K562 (cell line): ENCODE measurements around the gene SMIM35. TPM values are rescaled to one million over a fixed set of nuclear protein-coding genes. Genes with fewer than 3 reads are reported as not detected.

Experiments used
- ASH1L ChIP-seq: fragments of 450-650 bp; IDR thresholded peaks from 2 replicates; pipeline ENCODE4 v1.6.1; 2018; ENCODE audit warnings: borderline replicate concordance, mild to moderate bottlenecking, low read depth; ENCODE audit not compliant: partially characterized antibody
- BCL6 ChIP-seq: fragments of 250-450 bp; sonication (Bioruptor Pico); IDR thresholded peaks from 2 replicates; pipeline ENCODE4 v1.4.0; 2020
- KLF10 ChIP-seq: fragments of 250-450 bp; sonication (Bioruptor Pico); IDR thresholded peaks from 2 replicates; pipeline ENCODE4 v1.6.1; 2021; ENCODE audit warnings: matching md5 sums
- NR2F6 ChIP-seq: fragments of 450-650 bp; formaldehyde crosslinking; IDR thresholded peaks from 2 replicates; pipeline ENCODE4 v1.4.0; 2020; ENCODE audit warnings: mild to moderate bottlenecking
- POLR2G ChIP-seq: fragments of 200-400 bp; formaldehyde crosslinking; IDR thresholded peaks from 2 replicates; pipeline ENCODE4 v1.6.1; 2017; ENCODE audit warnings: low read depth, mild to moderate bottlenecking, antibody characterized with exemption, low read length, moderate library complexity
- SP2 ChIP-seq: IDR thresholded peaks from 2 replicates; pipeline ENCODE4 v1.6.1; 2011; ENCODE audit warnings: mild to moderate bottlenecking, low read depth, low read length, moderate library complexity; ENCODE audit not compliant: poor library complexity, severe bottlenecking; ENCODE audit errors: extremely low read depth
- SPI1 ChIP-seq: IDR thresholded peaks from 2 replicates; pipeline ENCODE4 v1.6.1; 2011; ENCODE audit warnings: low read depth, low read length, control low read depth, borderline replicate concordance
- TEAD4 ChIP-seq, 2 experiments: sonication (generic) in 1 of 2; formaldehyde crosslinking in 1 of 2; IDR thresholded peaks; 2 replicates each; pipeline versions ENCODE4 v1.6.1 to v1.8.0; 2012 to 2022; ENCODE audit warnings: borderline replicate concordance in 1 of 2, inconsistent platforms in 1 of 2, low read length in 1 of 2, mild to moderate bottlenecking in 1 of 2, missing genetic modification reagents in 1 of 2
- TRIM24 ChIP-seq, 2 experiments: fragments of 450-650 bp; IDR thresholded peaks; 2 replicates each; pipeline ENCODE4 v1.6.1; 2016
- XRCC4 ChIP-seq: IDR thresholded peaks from one replicate; pipeline ENCODE4 v1.6.1; 2011; ENCODE audit not compliant: insufficient read depth, insufficient read length; ENCODE audit errors: extremely low read depth
- ZNF408 ChIP-seq: fragments of 250-450 bp; sonication (Bioruptor Pico); IDR thresholded peaks from 2 replicates; pipeline ENCODE4 v1.4.0; 2020; ENCODE audit warnings: low read depth, mild to moderate bottlenecking, moderate library complexity
- ZSCAN32 ChIP-seq: fragments of 450-650 bp; formaldehyde crosslinking; IDR thresholded peaks from 2 replicates; pipeline ENCODE4 v1.4.0; 2020; ENCODE audit warnings: mild to moderate bottlenecking, moderate library complexity
- ZZZ3 ChIP-seq: fragments of 450-650 bp; IDR thresholded peaks from 2 replicates; pipeline ENCODE4 v1.6.1; 2016; ENCODE audit warnings: antibody characterized with exemption, mild to moderate bottlenecking, moderate library complexity
- polyA plus RNA-seq, 8 experiments: library from polyadenylated mRNA; depleted of rRNA in 4 of 8; stranded (reverse) in 5 of 8; unstranded in 3 of 8; fragments of >200 nt; fragmentation: Nextera tagmentation in 2 of 8; fragmentation: Illumina TruSeq in 1 of 8; extraction: Ambion mirVana in 2 of 8; extraction: Trizol in 1 of 8; gene quantifications; 2 replicates each; pipeline versions ENCODE4 v1.2.1 to v1.2.3, GENCODE V29; 2011 to 2014; ENCODE audit warnings: inconsistent platforms in 1 of 8, missing spikeins in 1 of 8
- total RNA-seq, 7 experiments: library from RNA; depleted of rRNA in 6 of 7; stranded (reverse); fragments of >200 nt in 6 of 7; fragmentation: Illumina TruSeq in 2 of 7; extraction: Trizol in 2 of 7; gene quantifications; 2 replicates each; pipeline versions ENCODE4 v1.2.1 to v1.2.3, GENCODE V29; 2011 to 2021; ENCODE audit warnings: low replicate concordance in 1 of 7
- TF ChIP-seq, protein P1 (sequence below): fragments of 450-650 bp; IDR thresholded peaks from 2 replicates; pipeline ENCODE4 v1.6.1; 2016; ENCODE audit warnings: mild to moderate bottlenecking, moderate library complexity
- TF ChIP-seq, protein P2 (sequence below): sonication (generic); formaldehyde crosslinking; IDR thresholded peaks from 2 replicates; pipeline ENCODE4 v1.8.0; 2022; ENCODE audit warnings: missing genetic modification reagents, mild to moderate bottlenecking, borderline replicate concordance

SMIM35 gene
- total and polyA plus RNA-seq, 9 of the 15 experiments (the other 6 are each of a cell fraction or from before 2014, with no cell fraction given), result 0.03 TPM; not detected in 7

DNA sequence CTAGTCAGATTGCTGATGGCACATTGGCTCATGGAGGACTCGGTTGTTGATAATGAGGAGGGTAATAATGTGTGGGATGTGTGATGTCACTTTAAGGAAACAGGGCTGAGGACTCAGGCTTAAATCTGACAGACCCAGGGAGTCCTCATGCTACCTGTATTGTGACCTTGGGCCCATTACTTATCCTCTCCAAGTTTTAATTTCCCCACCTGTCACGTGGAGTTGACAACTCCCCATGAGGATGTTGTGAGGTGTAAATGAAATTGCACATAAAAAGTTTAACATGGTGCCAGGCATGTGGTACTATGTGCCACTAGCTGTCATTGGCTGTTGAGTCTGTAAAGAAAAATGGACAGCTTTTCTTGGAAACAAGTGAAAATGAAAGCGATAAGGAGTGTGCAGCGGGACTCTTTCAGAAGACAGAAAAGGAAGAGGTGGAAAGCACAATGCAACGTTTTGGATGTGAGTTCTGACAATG, 85.2 kb downstream of the SMIM35 start (continued):
- TF ChIP-seq, protein P1, sequence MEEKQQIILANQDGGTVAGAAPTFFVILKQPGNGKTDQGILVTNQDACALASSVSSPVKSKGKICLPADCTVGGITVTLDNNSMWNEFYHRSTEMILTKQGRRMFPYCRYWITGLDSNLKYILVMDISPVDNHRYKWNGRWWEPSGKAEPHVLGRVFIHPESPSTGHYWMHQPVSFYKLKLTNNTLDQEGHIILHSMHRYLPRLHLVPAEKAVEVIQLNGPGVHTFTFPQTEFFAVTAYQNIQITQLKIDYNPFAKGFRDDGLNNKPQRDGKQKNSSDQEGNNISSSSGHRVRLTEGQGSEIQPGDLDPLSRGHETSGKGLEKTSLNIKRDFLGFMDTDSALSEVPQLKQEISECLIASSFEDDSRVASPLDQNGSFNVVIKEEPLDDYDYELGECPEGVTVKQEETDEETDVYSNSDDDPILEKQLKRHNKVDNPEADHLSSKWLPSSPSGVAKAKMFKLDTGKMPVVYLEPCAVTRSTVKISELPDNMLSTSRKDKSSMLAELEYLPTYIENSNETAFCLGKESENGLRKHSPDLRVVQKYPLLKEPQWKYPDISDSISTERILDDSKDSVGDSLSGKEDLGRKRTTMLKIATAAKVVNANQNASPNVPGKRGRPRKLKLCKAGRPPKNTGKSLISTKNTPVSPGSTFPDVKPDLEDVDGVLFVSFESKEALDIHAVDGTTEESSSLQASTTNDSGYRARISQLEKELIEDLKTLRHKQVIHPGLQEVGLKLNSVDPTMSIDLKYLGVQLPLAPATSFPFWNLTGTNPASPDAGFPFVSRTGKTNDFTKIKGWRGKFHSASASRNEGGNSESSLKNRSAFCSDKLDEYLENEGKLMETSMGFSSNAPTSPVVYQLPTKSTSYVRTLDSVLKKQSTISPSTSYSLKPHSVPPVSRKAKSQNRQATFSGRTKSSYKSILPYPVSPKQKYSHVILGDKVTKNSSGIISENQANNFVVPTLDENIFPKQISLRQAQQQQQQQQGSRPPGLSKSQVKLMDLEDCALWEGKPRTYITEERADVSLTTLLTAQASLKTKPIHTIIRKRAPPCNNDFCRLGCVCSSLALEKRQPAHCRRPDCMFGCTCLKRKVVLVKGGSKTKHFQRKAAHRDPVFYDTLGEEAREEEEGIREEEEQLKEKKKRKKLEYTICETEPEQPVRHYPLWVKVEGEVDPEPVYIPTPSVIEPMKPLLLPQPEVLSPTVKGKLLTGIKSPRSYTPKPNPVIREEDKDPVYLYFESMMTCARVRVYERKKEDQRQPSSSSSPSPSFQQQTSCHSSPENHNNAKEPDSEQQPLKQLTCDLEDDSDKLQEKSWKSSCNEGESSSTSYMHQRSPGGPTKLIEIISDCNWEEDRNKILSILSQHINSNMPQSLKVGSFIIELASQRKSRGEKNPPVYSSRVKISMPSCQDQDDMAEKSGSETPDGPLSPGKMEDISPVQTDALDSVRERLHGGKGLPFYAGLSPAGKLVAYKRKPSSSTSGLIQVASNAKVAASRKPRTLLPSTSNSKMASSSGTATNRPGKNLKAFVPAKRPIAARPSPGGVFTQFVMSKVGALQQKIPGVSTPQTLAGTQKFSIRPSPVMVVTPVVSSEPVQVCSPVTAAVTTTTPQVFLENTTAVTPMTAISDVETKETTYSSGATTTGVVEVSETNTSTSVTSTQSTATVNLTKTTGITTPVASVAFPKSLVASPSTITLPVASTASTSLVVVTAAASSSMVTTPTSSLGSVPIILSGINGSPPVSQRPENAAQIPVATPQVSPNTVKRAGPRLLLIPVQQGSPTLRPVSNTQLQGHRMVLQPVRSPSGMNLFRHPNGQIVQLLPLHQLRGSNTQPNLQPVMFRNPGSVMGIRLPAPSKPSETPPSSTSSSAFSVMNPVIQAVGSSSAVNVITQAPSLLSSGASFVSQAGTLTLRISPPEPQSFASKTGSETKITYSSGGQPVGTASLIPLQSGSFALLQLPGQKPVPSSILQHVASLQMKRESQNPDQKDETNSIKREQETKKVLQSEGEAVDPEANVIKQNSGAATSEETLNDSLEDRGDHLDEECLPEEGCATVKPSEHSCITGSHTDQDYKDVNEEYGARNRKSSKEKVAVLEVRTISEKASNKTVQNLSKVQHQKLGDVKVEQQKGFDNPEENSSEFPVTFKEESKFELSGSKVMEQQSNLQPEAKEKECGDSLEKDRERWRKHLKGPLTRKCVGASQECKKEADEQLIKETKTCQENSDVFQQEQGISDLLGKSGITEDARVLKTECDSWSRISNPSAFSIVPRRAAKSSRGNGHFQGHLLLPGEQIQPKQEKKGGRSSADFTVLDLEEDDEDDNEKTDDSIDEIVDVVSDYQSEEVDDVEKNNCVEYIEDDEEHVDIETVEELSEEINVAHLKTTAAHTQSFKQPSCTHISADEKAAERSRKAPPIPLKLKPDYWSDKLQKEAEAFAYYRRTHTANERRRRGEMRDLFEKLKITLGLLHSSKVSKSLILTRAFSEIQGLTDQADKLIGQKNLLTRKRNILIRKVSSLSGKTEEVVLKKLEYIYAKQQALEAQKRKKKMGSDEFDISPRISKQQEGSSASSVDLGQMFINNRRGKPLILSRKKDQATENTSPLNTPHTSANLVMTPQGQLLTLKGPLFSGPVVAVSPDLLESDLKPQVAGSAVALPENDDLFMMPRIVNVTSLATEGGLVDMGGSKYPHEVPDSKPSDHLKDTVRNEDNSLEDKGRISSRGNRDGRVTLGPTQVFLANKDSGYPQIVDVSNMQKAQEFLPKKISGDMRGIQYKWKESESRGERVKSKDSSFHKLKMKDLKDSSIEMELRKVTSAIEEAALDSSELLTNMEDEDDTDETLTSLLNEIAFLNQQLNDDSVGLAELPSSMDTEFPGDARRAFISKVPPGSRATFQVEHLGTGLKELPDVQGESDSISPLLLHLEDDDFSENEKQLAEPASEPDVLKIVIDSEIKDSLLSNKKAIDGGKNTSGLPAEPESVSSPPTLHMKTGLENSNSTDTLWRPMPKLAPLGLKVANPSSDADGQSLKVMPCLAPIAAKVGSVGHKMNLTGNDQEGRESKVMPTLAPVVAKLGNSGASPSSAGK, result peak; percentile 87
- peak; percentile 34; the same call in 1 of the 2 replicates for TF ChIP-seq TEAD4 (IDR thresholded peaks at IDR 0.05; ENCODE audit: low read length)
- no peak for TF ChIP-seq TEAD4 (CRISPR knock-in tag; IDR thresholded peaks at IDR 0.05; ENCODE audit: borderline replicate concordance)
- TF ChIP-seq ZNF408, result no peak
- no peak for TF ChIP-seq SP2
- TF ChIP-seq ASH1L, result no peak
- no peak for TF ChIP-seq ZZZ3
- TF ChIP-seq XRCC4, result no peak
- TF ChIP-seq BCL6 (CRISPR knock-in tag), result no peak
- TF ChIP-seq TRIM24 (IDR thresholded peaks at IDR 0.05), result no peak
- TF ChIP-seq SPI1, result no peak
- TF ChIP-seq KLF10 (CRISPR knock-in tag), result no peak
- no peak for TF ChIP-seq ZSCAN32 (CRISPR knock-in tag)
- no peak for TF ChIP-seq POLR2G
- TF ChIP-seq, protein P2, sequence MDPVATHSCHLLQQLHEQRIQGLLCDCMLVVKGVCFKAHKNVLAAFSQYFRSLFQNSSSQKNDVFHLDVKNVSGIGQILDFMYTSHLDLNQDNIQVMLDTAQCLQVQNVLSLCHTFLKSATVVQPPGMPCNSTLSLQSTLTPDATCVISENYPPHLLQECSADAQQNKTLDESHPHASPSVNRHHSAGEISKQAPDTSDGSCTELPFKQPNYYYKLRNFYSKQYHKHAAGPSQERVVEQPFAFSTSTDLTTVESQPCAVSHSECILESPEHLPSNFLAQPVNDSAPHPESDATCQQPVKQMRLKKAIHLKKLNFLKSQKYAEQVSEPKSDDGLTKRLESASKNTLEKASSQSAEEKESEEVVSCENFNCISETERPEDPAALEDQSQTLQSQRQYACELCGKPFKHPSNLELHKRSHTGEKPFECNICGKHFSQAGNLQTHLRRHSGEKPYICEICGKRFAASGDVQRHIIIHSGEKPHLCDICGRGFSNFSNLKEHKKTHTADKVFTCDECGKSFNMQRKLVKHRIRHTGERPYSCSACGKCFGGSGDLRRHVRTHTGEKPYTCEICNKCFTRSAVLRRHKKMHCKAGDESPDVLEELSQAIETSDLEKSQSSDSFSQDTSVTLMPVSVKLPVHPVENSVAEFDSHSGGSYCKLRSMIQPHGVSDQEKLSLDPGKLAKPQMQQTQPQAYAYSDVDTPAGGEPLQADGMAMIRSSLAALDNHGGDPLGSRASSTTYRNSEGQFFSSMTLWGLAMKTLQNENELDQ, result no peak
- no peak for TF ChIP-seq NR2F6 (CRISPR knock-in tag)
